Esophagus muscularis mucosa (tissue), 3 donors: ENCODE data around the gene PLCH2.

Experiments used
- CTCF ChIP-seq, 3 experiments: fragments of 200-600 bp in 2 of 3; fragments of 450-650 bp in 1 of 3; sonication (generic) in 2 of 3; IDR thresholded peaks; one replicate each; pipeline ENCODE4 v1.5.1; 2017 to 2019; ENCODE audit warnings: antibody characterized with exemption in 3 of 3, mild to moderate bottlenecking in 2 of 3, moderate library complexity in 1 of 3
- POLR2A ChIP-seq: fragments of 450-650 bp; IDR thresholded peaks from one replicate; pipeline ENCODE4 v1.6.1; 2017; ENCODE audit warnings: antibody characterized with exemption, moderate library complexity, mild to moderate bottlenecking, low read depth

DNA sequence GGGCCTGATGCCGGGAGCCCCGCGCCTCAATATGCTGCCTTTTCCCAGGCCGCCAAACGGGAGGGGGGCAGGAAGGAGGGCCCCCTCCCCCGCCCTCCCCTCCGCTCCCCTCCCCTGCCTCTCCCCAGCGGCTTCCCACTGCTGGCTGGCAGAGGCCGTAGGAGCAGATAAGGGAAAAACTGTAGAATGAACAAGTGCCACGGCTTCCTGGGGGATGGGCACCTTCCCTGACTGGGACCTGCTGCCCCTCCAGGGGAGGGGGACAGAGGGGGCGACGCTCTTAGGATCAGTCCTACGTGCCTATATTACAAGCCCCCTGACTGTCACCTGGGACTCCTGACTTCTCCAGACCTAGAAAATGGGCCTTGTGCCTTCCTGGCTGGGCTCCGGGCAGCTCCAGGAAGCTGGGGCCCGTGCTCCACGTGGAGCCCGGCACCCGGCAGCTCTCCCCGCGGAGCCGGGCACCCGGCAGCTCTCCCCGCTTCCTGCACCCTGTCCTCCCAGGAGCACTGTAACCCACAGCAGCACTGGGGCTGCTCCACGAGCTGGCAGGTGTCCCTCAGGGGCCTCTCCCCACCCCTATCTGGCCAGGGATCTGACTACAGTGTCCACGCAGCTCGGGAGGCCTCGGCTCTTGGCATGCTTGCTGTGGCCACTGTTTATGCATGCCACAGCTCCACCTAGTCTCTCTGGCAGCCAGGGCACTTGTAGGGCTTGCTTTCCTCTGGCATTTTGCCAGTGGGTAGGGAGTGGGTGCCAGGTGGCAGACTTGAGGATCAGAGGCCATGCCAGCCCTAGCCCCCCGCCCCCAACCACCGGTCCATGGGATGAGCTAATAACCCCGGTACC, 54.6 kb downstream of the PLCH2 start:
- TF ChIP-seq CTCF (IDR thresholded peaks at IDR 0.05) = no peak
- TF ChIP-seq POLR2A = no peak
